WTC11 (cell line): ENCODE results near the gene TMEM200A. TPM values are rescaled to one million over a fixed set of nuclear protein-coding genes. Genes with fewer than 3 reads are reported as not detected.

Experiments used
- ATAC-seq: fragments of 200-7000 bp; cut with Tn5 transposase; 2 replicates; pipeline ENCODE4 v1.10.0; 2021; ENCODE audit warnings: mild to moderate bottlenecking, moderate library complexity
- CTCF ChIA-PET: fragments of 300-600 bp; sonication (Branson Sonifier 250); formaldehyde crosslinking; loops from one replicate; lab custom pipeline; 2021; ENCODE audit warnings: antibody characterized with exemption; lab: Charles Lee
- POLR2A ChIA-PET: fragments of 350-600 bp; sonication (Branson Sonifier 250); formaldehyde crosslinking; loops from one replicate; lab custom pipeline; 2021; ENCODE audit warnings: antibody characterized with exemption; lab: Charles Lee
- DNase-seq: peaks from one replicate; pipeline ENCODE4 v3.0.0; 2021; ENCODE audit warnings: low spot score
- H3K27ac Mint-ChIP-seq: 2 replicates; pipeline ENCODE4 v1.8.0; 2021; ENCODE audit warnings: mixed read lengths
- H3K27me3 Mint-ChIP-seq: 2 replicates; pipeline ENCODE4 v1.8.0; 2021; ENCODE audit warnings: low read depth, mild to moderate bottlenecking, moderate library complexity, mixed read lengths
- H3K36me3 Mint-ChIP-seq: 2 replicates; pipeline ENCODE4 v1.8.0; 2021; ENCODE audit warnings: mixed read lengths
- H3K4me1 Mint-ChIP-seq: 2 replicates; pipeline ENCODE4 v1.8.0; 2022; ENCODE audit warnings: mixed read lengths
- H3K4me3 Mint-ChIP-seq: 2 replicates; pipeline ENCODE4 v1.8.0; 2021; ENCODE audit warnings: mild to moderate bottlenecking, moderate library complexity, mixed read lengths
- H3K9me3 Mint-ChIP-seq: 2 replicates; pipeline ENCODE4 v1.8.0; 2021; ENCODE audit warnings: mixed read lengths
- ARID4B ChIP-seq: sonication (generic); formaldehyde crosslinking; IDR thresholded peaks from 2 replicates; pipeline ENCODE4 v1.8.0; 2023; ENCODE audit warnings: missing genetic modification reagents, mild to moderate bottlenecking, borderline replicate concordance
- E2F5 ChIP-seq: sonication (generic); formaldehyde crosslinking; IDR thresholded peaks from 2 replicates; pipeline ENCODE4 v1.8.1; 2022; ENCODE audit warnings: mild to moderate bottlenecking, moderate library complexity, missing genetic modification reagents
- ETV6 ChIP-seq: sonication (generic); formaldehyde crosslinking; IDR thresholded peaks from 2 replicates; pipeline ENCODE4 v1.8.1; 2022; ENCODE audit warnings: mild to moderate bottlenecking, missing genetic modification reagents
- FOXK1 ChIP-seq: sonication (generic); formaldehyde crosslinking; IDR thresholded peaks from 2 replicates; pipeline ENCODE4 v1.8.0; 2022; ENCODE audit warnings: mild to moderate bottlenecking, moderate library complexity, missing genetic modification reagents
- FOXP1 ChIP-seq: sonication (generic); formaldehyde crosslinking; IDR thresholded peaks from 2 replicates; pipeline ENCODE4 v1.8.0; 2022; ENCODE audit warnings: missing genetic modification reagents, mild to moderate bottlenecking, moderate library complexity, borderline replicate concordance
- JUN ChIP-seq: sonication (generic); formaldehyde crosslinking; IDR thresholded peaks from 2 replicates; pipeline ENCODE4 v1.8.0; 2023; ENCODE audit warnings: mild to moderate bottlenecking, missing genetic modification reagents
- MAX ChIP-seq: sonication (generic); formaldehyde crosslinking; IDR thresholded peaks from 2 replicates; pipeline ENCODE4 v1.8.0; 2022; ENCODE audit warnings: mild to moderate bottlenecking, missing genetic modification reagents
- NFATC4 ChIP-seq: fragments of 250-450 bp; sonication (Bioruptor Pico); IDR thresholded peaks from 2 replicates; pipeline ENCODE4 v1.9.0; 2021; ENCODE audit warnings: mild to moderate bottlenecking
- NFE2L1 ChIP-seq: sonication (generic); formaldehyde crosslinking; IDR thresholded peaks from 2 replicates; pipeline ENCODE4 v1.8.1; 2023; ENCODE audit warnings: missing genetic modification reagents
- NR3C1 ChIP-seq: sonication (generic); formaldehyde crosslinking; conservative IDR thresholded peaks from 2 replicates; pipeline ENCODE4 v1.8.1; 2023; ENCODE audit warnings: low read depth, mild to moderate bottlenecking, missing genetic modification reagents
- RELA ChIP-seq: sonication (generic); formaldehyde crosslinking; IDR thresholded peaks from 2 replicates; pipeline ENCODE4 v1.8.1; 2022; ENCODE audit warnings: missing genetic modification reagents, mild to moderate bottlenecking, borderline replicate concordance
- SMAD4 ChIP-seq: sonication (generic); formaldehyde crosslinking; IDR thresholded peaks from 2 replicates; pipeline ENCODE4 v1.8.0; 2022; ENCODE audit warnings: mild to moderate bottlenecking, missing genetic modification reagents
- TP53 ChIP-seq: sonication (generic); formaldehyde crosslinking; IDR thresholded peaks from 2 replicates; pipeline ENCODE4 v1.8.1; 2023; ENCODE audit warnings: mild to moderate bottlenecking, missing genetic modification reagents
- USF1 ChIP-seq: sonication (generic); formaldehyde crosslinking; IDR thresholded peaks from 2 replicates; pipeline ENCODE4 v1.8.0; 2022; ENCODE audit warnings: mild to moderate bottlenecking, missing genetic modification reagents
- ZNF232 ChIP-seq: sonication (generic); formaldehyde crosslinking; IDR thresholded peaks from 2 replicates; pipeline ENCODE4 v1.8.0; 2022; ENCODE audit warnings: mild to moderate bottlenecking, missing genetic modification reagents
- ZNF281 ChIP-seq: sonication (generic); formaldehyde crosslinking; IDR thresholded peaks from 2 replicates; pipeline ENCODE4 v1.8.0; 2023; ENCODE audit warnings: mild to moderate bottlenecking, missing genetic modification reagents
- ZNF425 ChIP-seq: fragments of 250-450 bp; sonication (Bioruptor Pico); conservative IDR thresholded peaks from 2 replicates; pipeline ENCODE4 v1.9.0; 2021; ENCODE audit warnings: mild to moderate bottlenecking
- ZNF532 ChIP-seq: fragments of 250-450 bp; sonication (Bioruptor Pico); IDR thresholded peaks from 2 replicates; pipeline ENCODE4 v1.9.0; 2021; ENCODE audit warnings: mild to moderate bottlenecking, borderline replicate concordance
- total RNA-seq: library from RNA; stranded (reverse); gene quantifications from 3 replicates; pipeline ENCODE4 v1.2.3, GENCODE V29; 2021

The TMEM200A gene
- total RNA-seq, 1 experiment from 2014 or later, result 11.0 TPM

GRCh38 chr6:130447374-130447773 is 81.6 kb downstream of the TMEM200A start:
- ChIA-PET POLR2A (no interaction called here), CTCF (no interaction called here)

GRCh38 chr6:130452336-130452735 is 86.5 kb downstream of the TMEM200A start:
- CTCF ChIA-PET, result no interaction called here
- H3K9me3 Mint-ChIP-seq, result no peaks in the 10 kb centered on the region
- DNase-seq (no peak), ATAC-seq (no peak)
- POLR2A ChIA-PET, result no interaction called here
- H3K27me3 Mint-ChIP-seq, result no peaks in the 10 kb centered on the region
- no peak overlapping the region for H3K27ac Mint-ChIP-seq
- no peaks in the 10 kb centered on the region for H3K36me3 Mint-ChIP-seq
- peaks cover 19% of the 10 kb centered on the region for H3K4me1 Mint-ChIP-seq
- TF ChIP-seq ZNF232 (no peak), NFE2L1 (CRISPR knock-in tag) (no peak), ZNF281 (CRISPR knock-in tag) (no peak), NR3C1 (CRISPR knock-in tag) (no peak), MAX (no peak), USF1 (CRISPR knock-in tag) (no peak), RELA (no peak)
- H3K4me3 Mint-ChIP-seq, result no peak overlapping the region

More at GRCh38 chr6:130447374-130447773, 81.6 kb downstream of the TMEM200A start:
- no peak for TF ChIP-seq ZNF425 (CRISPR knock-in tag)
- TF ChIP-seq FOXK1 (CRISPR knock-in tag), result no peak
- TF ChIP-seq SMAD4 (CRISPR knock-in tag), result no peak
- no peak for TF ChIP-seq NFE2L1 (CRISPR knock-in tag)
- no peak for TF ChIP-seq TP53
- no peak for TF ChIP-seq FOXP1 (CRISPR knock-in tag)
- no peak for TF ChIP-seq NFATC4 (CRISPR knock-in tag)
- TF ChIP-seq ETV6 (CRISPR knock-in tag), result no peak
- TF ChIP-seq E2F5, result no peak
- TF ChIP-seq, all 79 proteins: peak for 0
- no peaks in the 10 kb centered on the region for H3K9me3 Mint-ChIP-seq
- DNase-seq (no peak), ATAC-seq (no peak)
- H3K4me1 Mint-ChIP-seq, result peaks cover 4% of the 10 kb centered on the region; the same call in 1 of the 2 replicates
- no peak overlapping the region for H3K4me3 Mint-ChIP-seq
- H3K27ac Mint-ChIP-seq, result no peak overlapping the region
- no peaks in the 10 kb centered on the region for H3K27me3 Mint-ChIP-seq
- H3K36me3 Mint-ChIP-seq, result no peaks in the 10 kb centered on the region

- H3K27me3 Mint-ChIP-seq, result no peaks in the 10 kb centered on the region
- DNase-seq (no peak), ATAC-seq (no peak; the same call in 1 of the 2 replicates)
- H3K9me3 Mint-ChIP-seq, result no peaks in the 10 kb centered on the region
- no peak overlapping the region for H3K4me3 Mint-ChIP-seq
- H3K36me3 Mint-ChIP-seq, result no peaks in the 10 kb centered on the region
- peaks cover 19% of the 10 kb centered on the region for H3K4me1 Mint-ChIP-seq
- CTCF ChIA-PET, result no interaction called here
- H3K27ac Mint-ChIP-seq, result no peak overlapping the region
- POLR2A ChIA-PET, result no interaction called here
- TF ChIP-seq ZNF532 (no peak), ARID4B (CRISPR knock-in tag) (no peak), JUN (CRISPR knock-in tag) (no peak)
Measured at GRCh38 chr6:130453230-130453629, 87.4 kb downstream of the TMEM200A start.
